GM19240 (cell line): ENCODE measurements around the gene CIB4.
"Not testable (repeated sequence)": the region's sequence is repeated elsewhere in the genome, so short reads cannot be mapped to it uniquely, and the experiment has no call there.

ENCODE experiments used
- DNase-seq: peaks from one replicate; pipeline ENCODE4 v3.0.0; 2011; ENCODE audit warnings: low spot score; ENCODE audit not compliant: insufficient read length

Gene CIB4

GRCh38 chr2:26570083-26570430 is 71.1 kb downstream of the CIB4 start:
- DNase-seq: no peak

DNA sequence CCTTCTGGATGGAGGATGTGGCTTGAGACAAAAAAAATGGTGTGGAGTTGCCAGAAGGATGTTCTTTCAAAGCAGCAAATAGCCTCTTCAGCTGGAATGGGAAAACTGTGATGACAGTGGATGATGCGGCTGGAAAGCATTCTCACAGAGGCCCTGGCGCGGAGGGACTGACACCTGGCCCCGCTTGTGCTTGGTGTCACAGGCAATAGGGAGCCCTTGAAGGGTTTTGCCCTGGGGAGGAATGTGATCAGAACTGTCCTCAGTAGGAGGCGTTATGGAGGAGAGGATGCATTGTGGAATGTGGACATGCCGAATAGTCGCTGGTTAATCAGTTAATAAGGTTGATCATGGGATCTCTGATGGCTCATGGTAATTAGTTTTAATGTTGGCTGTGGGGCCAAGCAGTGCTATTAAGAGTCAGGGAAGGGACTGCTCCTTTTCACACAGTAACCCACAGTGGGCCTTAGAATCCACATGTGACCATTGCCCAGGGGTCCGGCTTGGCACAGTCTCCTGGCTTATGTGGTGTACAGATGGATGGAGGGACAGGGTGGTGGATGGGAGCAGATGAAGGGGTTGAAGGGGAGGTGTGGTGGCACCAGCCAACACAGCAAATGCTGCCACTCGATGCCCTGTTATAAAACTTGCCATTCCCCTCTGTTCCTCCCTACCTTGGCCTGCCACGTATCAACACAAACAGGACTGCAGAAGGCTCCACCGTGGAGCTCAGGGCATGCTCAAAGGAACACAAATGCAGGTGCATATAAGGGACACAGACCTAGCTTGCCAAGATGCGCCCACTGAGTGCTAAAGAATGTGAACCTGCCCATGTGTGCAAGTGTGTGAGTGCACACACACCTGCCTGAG is 71.7 kb downstream of the CIB4 start:
- DNase-seq: no peak

DNA sequence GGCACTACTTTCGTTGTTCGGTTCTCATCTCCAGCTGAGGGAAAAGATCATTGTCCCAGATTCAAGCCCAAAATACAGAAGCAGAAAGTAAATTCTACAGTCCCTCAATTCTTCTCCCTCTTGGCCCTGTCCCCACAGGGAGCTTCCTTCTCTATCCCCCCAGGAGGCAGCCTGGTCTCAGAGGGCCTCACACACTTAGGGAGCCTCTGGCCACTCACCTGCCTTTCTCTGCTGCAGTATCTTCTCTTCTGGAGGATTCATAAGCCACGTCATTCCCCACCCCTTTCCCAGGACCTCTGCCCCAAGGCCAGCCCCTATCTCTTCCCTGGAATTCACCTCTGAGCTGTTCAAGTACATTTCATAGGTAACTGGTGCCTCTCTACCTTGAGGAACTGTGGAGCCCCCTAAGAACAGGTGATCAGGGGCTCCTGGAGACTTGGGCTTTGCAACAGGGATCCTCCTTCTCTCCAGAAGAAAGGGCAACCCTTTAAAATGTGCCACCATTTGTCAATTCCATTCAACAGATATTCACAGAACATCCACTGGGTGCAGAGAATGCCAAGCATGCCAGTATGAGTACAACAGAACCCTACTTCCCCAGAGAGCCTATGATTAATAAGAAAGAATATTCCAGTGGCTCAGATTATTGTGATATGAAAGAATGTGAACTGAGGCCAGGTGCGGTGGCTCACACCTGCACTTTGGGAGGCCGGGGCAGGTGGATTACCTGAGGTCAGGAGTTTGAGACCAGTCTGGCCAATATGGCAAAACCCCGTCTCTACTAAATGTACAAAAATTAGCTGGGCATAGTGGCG is 72.9 kb downstream of the CIB4 start:
- DNase-seq: no peak

- DNase-seq: no peak
Observed at GRCh38 chr2:26567534-26567933, 73.6 kb downstream of the CIB4 start.

- DNase-seq: not testable (repeated sequence)
Observed at GRCh38 chr2:26566731-26567130, 74.4 kb downstream of the CIB4 start.

- no peak for DNase-seq
Observed at GRCh38 chr2:26566081-26566375, 75.1 kb downstream of the CIB4 start.

- no peak for DNase-seq
Observed at GRCh38 chr2:26564121-26564644, 77.0 kb downstream of the CIB4 start.

DNA sequence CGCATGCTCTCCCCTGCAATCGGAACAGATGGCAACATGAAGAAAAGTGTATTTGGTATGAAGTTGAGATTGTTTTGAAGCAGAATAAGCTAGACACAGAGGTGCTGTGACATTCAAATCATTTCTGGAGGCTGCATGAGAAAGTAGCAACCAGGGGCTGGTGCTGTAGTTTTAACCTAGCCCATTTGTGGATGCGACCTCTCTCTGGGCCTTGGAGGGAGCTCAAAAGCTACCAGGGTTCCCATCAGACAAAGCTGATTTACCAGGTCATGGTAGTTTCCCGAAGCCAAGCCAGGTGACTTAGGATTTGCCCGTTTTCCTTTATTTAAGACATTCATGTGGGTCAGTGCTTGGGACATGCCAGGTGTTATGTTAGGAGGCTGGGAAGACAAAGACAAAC is 77.5 kb downstream of the CIB4 start:
- DNase-seq: no peak

DNA sequence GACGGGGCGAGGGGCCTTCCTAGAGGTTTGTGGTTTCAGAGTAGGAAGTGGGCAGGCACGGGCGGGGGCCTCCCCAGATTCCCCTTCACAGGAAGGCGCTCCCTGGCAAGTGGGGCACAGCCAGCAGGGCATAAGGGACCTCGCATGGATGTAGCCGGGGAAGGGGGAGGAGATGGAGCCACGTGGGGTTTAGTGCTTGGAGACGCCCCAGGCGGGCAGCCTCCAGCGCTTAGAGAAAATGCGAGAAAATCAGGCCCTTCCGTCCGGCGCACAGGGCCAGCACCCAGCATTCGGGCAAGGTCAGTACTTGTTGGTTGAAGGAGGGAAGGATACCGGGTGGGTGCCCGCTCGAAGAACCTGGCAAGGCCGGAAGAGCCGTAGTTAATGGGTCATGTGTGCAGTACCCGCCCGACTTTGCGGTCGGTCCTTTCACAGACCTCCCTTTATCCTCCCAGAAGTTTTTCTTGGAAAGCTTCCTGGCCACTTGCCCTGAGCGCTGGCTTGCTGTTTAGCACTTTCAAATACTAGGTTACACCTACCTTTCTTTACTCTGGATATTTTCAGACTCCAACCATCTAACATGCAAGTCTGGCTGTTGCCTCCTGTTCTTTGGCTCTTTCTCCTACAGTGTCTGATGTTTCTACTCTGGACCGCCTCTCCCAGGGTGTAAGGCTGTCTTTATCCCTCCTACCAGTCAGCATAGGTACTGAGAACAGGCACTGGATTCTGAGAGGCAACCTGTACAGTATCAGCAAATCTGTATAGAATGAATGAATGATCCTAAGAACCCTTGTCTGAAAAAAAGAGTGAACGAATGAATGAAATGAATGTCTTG is 78.1 kb downstream of the CIB4 start:
- DNase-seq: no peak

DNA sequence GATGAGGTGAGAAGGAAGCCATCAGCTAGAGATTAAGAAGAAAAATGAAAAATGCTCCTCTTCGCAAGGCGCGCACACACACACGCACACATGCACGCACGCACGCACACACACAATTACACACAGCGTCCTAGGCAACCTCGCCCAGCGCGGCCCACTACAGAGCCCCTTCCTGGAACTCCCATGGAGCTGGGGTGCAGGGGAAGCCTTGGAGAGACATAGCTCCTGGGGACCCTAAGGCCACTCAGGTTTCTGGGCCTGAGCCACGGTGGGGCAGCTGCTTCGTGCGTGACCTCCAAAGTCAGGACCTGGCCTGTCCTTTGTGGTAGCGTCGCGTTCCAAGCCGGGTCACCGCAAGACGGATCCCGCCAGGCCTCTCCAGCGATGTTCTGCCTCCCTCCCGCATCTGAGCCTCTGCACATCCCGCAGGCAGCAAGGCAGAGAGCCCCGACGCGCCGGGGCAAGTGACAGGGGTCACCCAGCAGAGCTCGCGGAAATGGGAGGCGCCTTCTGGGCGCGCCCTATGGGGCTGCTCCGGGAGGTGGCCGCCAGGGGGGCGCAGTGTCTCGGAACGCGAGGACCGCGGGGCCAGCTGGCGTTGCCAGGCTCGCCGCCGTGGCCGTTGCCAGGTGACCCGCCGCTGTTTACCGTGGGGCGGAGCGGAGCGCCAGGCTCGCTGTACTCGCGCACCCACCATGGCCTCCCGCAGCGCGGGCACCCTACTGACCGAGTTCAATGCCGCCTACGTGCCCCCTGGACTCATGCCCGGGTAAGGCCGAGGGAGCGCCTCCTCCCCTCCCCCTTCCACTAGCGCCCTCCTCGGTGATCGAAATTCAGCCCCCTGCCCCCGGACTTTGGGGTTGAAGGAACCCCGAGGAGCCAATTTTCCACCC is 79.0 kb downstream of the CIB4 start:
- DNase-seq: no peak

DNA sequence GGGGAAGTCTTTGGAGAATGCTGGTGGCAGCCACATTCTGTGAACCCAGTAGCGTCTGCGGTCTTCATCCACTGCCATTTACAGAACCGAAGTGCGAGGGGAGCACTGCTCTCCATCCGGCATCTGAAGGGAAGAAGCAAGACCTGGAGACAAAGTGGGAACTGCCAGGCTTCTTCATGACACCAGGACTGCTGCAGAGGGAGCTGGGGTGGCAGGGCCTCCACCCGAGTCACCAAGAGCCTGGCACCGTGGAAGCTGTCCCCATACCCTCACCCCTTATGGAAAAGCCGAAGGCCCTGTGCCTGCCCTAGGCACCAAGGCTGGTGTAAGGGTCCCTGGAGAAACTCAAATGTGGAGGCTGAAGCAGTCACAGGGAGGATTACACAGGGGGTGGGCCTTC is 79.8 kb downstream of the CIB4 start:
- no peak for DNase-seq

DNA sequence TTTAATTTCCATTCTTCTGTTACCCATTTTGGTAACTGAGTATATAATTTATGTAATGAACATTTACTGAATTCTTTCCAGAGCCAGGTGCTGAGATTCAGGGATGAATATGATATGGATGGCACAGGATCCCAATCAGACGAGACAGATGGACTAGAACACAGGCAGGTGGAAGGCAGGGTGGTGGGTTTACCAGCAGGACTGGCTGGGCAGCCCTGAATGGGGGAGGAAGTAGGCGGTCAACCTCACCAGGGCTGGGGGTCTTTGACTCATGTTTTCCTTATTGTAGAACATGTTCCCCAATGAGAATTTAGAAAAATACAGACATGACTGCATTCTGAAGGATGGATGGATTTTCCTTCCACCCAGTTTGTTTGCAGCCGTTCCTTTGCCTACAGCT is 80.3 kb downstream of the CIB4 start:
- no peak for DNase-seq

DNA sequence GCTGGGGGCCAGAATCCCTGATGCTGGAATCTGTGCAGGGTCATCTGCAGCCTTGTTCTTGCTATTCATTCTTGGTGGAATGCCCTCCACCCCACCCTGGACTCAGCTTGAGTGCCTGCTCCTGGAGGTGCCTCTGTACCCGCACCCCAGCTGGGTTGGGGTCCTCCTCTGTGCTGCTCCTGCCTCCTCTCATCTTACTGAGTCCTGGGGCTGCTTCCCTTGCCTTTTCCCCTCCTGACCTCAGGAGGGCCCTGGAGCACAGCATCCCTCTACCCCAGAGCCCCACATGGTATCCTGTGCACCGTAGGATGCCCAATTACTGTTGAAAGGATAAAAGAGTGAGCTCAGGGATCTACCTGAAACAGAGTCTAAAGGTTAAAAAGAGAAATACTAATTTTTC is 81.6 kb downstream of the CIB4 start:
- DNase-seq: no peak

GRCh38 chr2:26559044-26559405 is 82.1 kb downstream of the CIB4 start:
- no peak for DNase-seq

GRCh38 chr2:26558271-26559043 is 82.7 kb downstream of the CIB4 start:
- no peak for DNase-seq

- no peak for DNase-seq
Observed at GRCh38 chr2:26557244-26557925, 83.8 kb downstream of the CIB4 start.

GRCh38 chr2:26556309-26557243 is 84.6 kb downstream of the CIB4 start:
- DNase-seq: no peak
